Colonic mucosa (tissue), 4 donors: ENCODE data around the gene AFG1L. TPM values are rescaled to one million over a fixed set of nuclear protein-coding genes. Genes with fewer than 3 reads are reported as not detected.
A peak's percentile ranks its signal among the peaks of the same experiment; 100 is the strongest.

Experiments used
- DNase-seq: peaks from one replicate; pipeline ENCODE4 v3.0.0-alpha.2; 2020
- H3K27ac ChIP-seq: fragments of 200-600 bp; one replicate; pipeline ENCODE4 v1.8.0; 2021
- H3K27me3 ChIP-seq: fragments of 200-600 bp; one replicate; pipeline ENCODE4 v1.8.0; 2021
- H3K36me3 ChIP-seq: fragments of 200-600 bp; one replicate; pipeline ENCODE4 v1.8.0; 2021
- H3K4me1 ChIP-seq: fragments of 200-600 bp; one replicate; pipeline ENCODE4 v1.8.0; 2021; ENCODE audit warnings: mild to moderate bottlenecking
- H3K4me3 ChIP-seq: fragments of 200-600 bp; one replicate; pipeline ENCODE4 v1.8.0; 2021
- H3K9ac ChIP-seq, 2 donors: one replicate each; pipeline ENCODE4 v1.7.0; 2013; ENCODE audit warnings: control low read depth in 2 of 2, low read depth in 2 of 2, low read length in 2 of 2
- H3K9me3 ChIP-seq: fragments of 200-600 bp; one replicate; pipeline ENCODE4 v1.8.0; 2021
- intact Hi-C: fragments of 100-400 bp; cut with DNase I; formaldehyde crosslinking; loops from one replicate; pipeline ENCODE4 v1.14.1; 2022
- total RNA-seq, 2 donors: library from RNA; stranded (reverse); fragmentation: NEBNext Ultra II Directional in 1 of 2; extraction: Animal tissue kit (Norgen Biotek cat#: 25700) in 1 of 2; gene quantifications; one replicate each; pipeline ENCODE4 v1.2.1, GENCODE V29; 2021
- TF ChIP-seq, protein P1 (sequence below): fragments of 200-600 bp; IDR thresholded peaks from one replicate; pipeline ENCODE4 v1.8.0; 2022; ENCODE audit warnings: antibody characterized with exemption, mild to moderate bottlenecking
- donor health status: healthy.
- donor health status: DM: no; HTN: no; CAD: no.
- donor health status: DM: no; HTN: no; CAD: no.

Gene AFG1L
- total RNA-seq, 2 donors from 2014 or later, result 9.5 to 10.9 TPM

DNA sequence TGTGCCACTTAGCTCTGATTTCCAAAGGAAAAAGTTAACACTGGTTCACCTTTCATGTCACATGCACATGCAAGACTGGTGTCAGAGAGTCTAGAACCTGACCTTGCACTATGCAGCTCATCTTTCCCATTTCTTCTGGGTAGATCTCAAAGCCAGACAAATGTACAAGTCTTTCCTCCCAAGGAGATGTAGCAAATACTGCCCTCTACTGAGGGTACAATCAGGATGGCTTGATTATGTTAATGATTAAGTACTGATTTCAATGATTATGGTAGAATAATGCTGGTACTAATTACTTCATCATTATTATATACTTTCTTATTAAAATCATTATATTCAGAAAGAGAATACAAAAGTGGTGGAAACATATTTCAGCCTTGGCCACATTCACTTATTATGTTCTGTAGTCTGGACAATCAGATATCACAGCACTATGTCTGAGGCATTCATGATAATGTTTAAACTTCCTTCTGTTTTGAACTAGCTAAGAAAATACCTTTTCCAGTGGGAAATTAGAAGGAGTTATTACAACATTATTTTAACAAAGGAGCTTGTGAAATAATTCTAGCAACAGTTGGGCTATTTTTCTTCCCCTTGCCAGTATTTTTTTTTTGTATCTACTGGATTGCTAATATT is 197.4 kb downstream of the AFG1L start:
- DNase-seq, result no peak
- Histone ChIP-seq H3K4me3 (no peak overlapping the region), H3K27me3 (no peaks in the 10 kb centered on the region), H3K27ac (no peak overlapping the region), H3K9me3 (no peaks in the 10 kb centered on the region), H3K9ac (no peak overlapping the region), H3K36me3 (no peaks in the 10 kb centered on the region), H3K4me1 (no peaks in the 10 kb centered on the region)
- intact Hi-C loops, result loop anchor here (10.0 kb wide), 1 partner anchor 377 kb away; no protein-coding TSS in a partner anchor
- TF ChIP-seq, protein P1, sequence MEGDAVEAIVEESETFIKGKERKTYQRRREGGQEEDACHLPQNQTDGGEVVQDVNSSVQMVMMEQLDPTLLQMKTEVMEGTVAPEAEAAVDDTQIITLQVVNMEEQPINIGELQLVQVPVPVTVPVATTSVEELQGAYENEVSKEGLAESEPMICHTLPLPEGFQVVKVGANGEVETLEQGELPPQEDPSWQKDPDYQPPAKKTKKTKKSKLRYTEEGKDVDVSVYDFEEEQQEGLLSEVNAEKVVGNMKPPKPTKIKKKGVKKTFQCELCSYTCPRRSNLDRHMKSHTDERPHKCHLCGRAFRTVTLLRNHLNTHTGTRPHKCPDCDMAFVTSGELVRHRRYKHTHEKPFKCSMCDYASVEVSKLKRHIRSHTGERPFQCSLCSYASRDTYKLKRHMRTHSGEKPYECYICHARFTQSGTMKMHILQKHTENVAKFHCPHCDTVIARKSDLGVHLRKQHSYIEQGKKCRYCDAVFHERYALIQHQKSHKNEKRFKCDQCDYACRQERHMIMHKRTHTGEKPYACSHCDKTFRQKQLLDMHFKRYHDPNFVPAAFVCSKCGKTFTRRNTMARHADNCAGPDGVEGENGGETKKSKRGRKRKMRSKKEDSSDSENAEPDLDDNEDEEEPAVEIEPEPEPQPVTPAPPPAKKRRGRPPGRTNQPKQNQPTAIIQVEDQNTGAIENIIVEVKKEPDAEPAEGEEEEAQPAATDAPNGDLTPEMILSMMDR, result peak; percentile 31

DNA sequence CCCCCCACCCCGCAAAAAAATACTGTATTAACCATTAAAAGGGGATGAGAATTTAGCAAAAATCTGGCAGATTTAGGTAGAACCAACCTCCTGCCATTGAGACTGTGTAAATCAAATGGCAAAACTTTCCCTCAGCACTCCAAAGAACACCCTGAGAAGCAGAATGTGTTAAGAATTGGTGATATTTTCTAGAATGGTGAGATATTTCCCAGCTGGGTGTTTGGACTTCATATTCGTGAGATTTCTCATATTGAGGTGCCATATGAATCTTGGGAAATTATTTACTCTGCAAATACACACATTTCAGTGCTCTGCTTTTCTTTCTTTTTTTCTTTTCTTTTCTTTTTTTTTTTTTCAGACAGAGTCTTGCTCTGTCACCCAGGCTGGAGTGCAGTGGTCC is 199.6 kb downstream of the AFG1L start:
- Histone ChIP-seq H3K9me3 (no peaks in the 10 kb centered on the region), H3K9ac (no peak overlapping the region), H3K27ac (no peak overlapping the region), H3K4me1 (no peaks in the 10 kb centered on the region), H3K27me3 (no peaks in the 10 kb centered on the region), H3K4me3 (no peak overlapping the region), H3K36me3 (no peaks in the 10 kb centered on the region)
- intact Hi-C loops, result loop anchor here (10.0 kb wide), 1 partner anchor 380 kb away; no protein-coding TSS in a partner anchor
- DNase-seq, result no peak
- TF ChIP-seq, protein P1, result no peak

DNA sequence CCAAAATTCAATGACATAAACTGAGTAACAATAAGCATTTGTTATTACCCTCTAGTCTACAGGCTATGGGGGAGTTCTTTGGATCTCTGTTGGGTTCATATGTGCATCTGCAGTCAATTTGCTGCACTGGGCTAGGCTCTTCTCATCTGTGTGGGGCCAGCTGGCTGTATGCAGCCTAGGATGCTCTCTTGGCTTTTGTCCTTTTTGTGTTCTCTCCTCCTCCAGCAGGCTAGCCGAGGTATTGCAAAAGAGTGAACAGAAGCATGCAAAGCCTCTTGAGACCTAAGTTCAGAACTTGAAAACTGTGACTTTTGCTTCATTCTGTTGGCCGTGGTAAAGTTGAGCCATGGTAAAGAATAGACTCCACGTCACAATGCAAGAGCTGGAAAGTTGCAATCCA is 203.0 kb downstream of the AFG1L start:
- Histone ChIP-seq H3K4me3 (no peak overlapping the region), H3K9ac (no peak overlapping the region), H3K36me3 (no peaks in the 10 kb centered on the region), H3K9me3 (no peaks in the 10 kb centered on the region), H3K27ac (no peak overlapping the region), H3K27me3 (no peaks in the 10 kb centered on the region), H3K4me1 (no peaks in the 10 kb centered on the region)
- intact Hi-C loops, result loop anchor here (10.0 kb wide), 1 partner anchor 383 kb away; no protein-coding TSS in a partner anchor
- TF ChIP-seq, protein P1, result no peak
- DNase-seq, result peak; percentile 19

GRCh38 chr6:108501559-108501958 is 206.7 kb downstream of the AFG1L start:
- H3K36me3 ChIP-seq, result no peaks in the 10 kb centered on the region
- no peaks in the 10 kb centered on the region for H3K4me1 ChIP-seq
- no peak overlapping the region for H3K9ac ChIP-seq
- DNase-seq, result no peak
- H3K4me3 ChIP-seq, result no peak overlapping the region
- intact Hi-C loops, result no loop called here
- no peaks in the 10 kb centered on the region for H3K27me3 ChIP-seq
- TF ChIP-seq, protein P1, result no peak
- H3K9me3 ChIP-seq, result no peaks in the 10 kb centered on the region
- no peak overlapping the region for H3K27ac ChIP-seq

- Histone ChIP-seq H3K4me3 (no peak overlapping the region), H3K27ac (no peak overlapping the region), H3K4me1 (no peaks in the 10 kb centered on the region), H3K27me3 (no peaks in the 10 kb centered on the region), H3K9ac (no peak overlapping the region), H3K9me3 (no peaks in the 10 kb centered on the region), H3K36me3 (no peaks in the 10 kb centered on the region)
- TF ChIP-seq, protein P1, result no peak
- DNase-seq, result no peak
- intact Hi-C loops, result no loop called here
These were observed 208.0 kb downstream of the AFG1L start for GRCh38 chr6:108502832-108503231.
